T-cell (primary cell): ENCODE results near the gene ZNF385A. TPM values are rescaled to one million over a fixed set of nuclear protein-coding genes. Genes with fewer than 3 reads are reported as not detected.

Experiments used
- ATAC-seq, 4 experiments: fragments of 200-7000 bp in 3 of 4; fragments of 150-1000 bp in 1 of 4; cut with Tn5 transposase; replicated peaks in 1 of 4; 1 replicate in 3 of 4; 2 replicates in 1 of 4; pipeline ENCODE4 v1.10.0; 2021; ENCODE audit warnings: moderate library complexity in 3 of 4, mild to moderate bottlenecking in 2 of 4, moderate number of reproducible peaks in 1 of 4
- CTCF ChIA-PET, 2 donors: fragments of 300-600 bp; sonication (Branson Sonifier 250); formaldehyde crosslinking; loops; one replicate each; lab custom pipeline; 2022; ENCODE audit warnings: antibody characterized with exemption in 2 of 2; lab: Charles Lee
- POLR2A ChIA-PET, 2 donors: fragments of 300-600 bp; sonication (Branson Sonifier 250); formaldehyde crosslinking; loops; one replicate each; lab custom pipeline; 2022; ENCODE audit warnings: antibody characterized with exemption in 2 of 2; lab: Charles Lee
- DNase-seq, 35 experiments: peaks; one replicate each; pipeline versions ENCODE4 v3.0.0 to v3.0.0-alpha.2; 2013 to 2023
- H3K27ac ChIP-seq: one replicate; pipeline ENCODE4 v1.5.1; 2013; ENCODE audit warnings: low read length
- H3K27me3 ChIP-seq, 2 experiments: replicated peaks in 1 of 2; 1 replicate in 1 of 2; 2 replicates in 1 of 2; pipeline versions ENCODE4 v1.6.1 to v1.7.0; 2013; ENCODE audit warnings: low read length in 1 of 2, mixed read lengths in 1 of 2; ENCODE audit not compliant: control insufficient read depth in 2 of 2, insufficient read depth in 2 of 2; ENCODE audit errors: extremely low read depth in 1 of 2
- H3K36me3 ChIP-seq, 2 donors: 1 replicate in 1 of 2; 2 replicates in 1 of 2; pipeline versions ENCODE4 v1.6.1 to v1.7.0; 2013; ENCODE audit warnings: low read length in 1 of 2; ENCODE audit not compliant: control insufficient read depth in 2 of 2, insufficient read depth in 1 of 2; ENCODE audit errors: extremely low read depth in 1 of 2
- H3K4me1 ChIP-seq, 2 experiments: 1 replicate in 1 of 2; 2 replicates in 1 of 2; pipeline versions ENCODE4 v1.6.1 to v1.7.0; 2013; ENCODE audit warnings: low read length in 2 of 2, mixed read lengths in 1 of 2; ENCODE audit not compliant: insufficient read depth in 2 of 2, control insufficient read depth in 1 of 2; ENCODE audit errors: extremely low read depth in 1 of 2
- H3K4me3 ChIP-seq, 2 donors: 1 replicate in 1 of 2; 2 replicates in 1 of 2; pipeline versions ENCODE4 v1.5.1 to v1.7.0; 2013; ENCODE audit warnings: mild to moderate bottlenecking in 2 of 2, low read length in 1 of 2, moderate library complexity in 1 of 2; ENCODE audit not compliant: control insufficient read depth in 1 of 2; ENCODE audit errors: extremely low read depth in 1 of 2
- H3K9me3 ChIP-seq: 2 replicates; pipeline ENCODE4 v1.7.0; 2013
- H3K27ac Mint-ChIP-seq, 2 donors: one replicate each; pipeline ENCODE4 v1.8.0; 2020 to 2021; ENCODE audit warnings: mild to moderate bottlenecking in 2 of 2, mixed read lengths in 2 of 2
- H3K27me3 Mint-ChIP-seq, 2 donors: one replicate each; pipeline ENCODE4 v1.8.0; 2021 to 2022; ENCODE audit warnings: mixed read lengths in 2 of 2
- H3K36me3 Mint-ChIP-seq: one replicate; pipeline ENCODE4 v1.8.0; 2021; ENCODE audit warnings: mixed read lengths
- H3K4me1 Mint-ChIP-seq, 3 donors: one replicate each; pipeline ENCODE4 v1.8.0; 2020 to 2022; ENCODE audit warnings: mixed read lengths in 3 of 3, mild to moderate bottlenecking in 1 of 3
- H3K4me3 Mint-ChIP-seq, 3 donors: one replicate each; pipeline ENCODE4 v1.8.0; 2020 to 2022; ENCODE audit warnings: mild to moderate bottlenecking in 3 of 3, mixed read lengths in 3 of 3, moderate library complexity in 3 of 3
- H3K9me3 Mint-ChIP-seq, 3 donors: one replicate each; pipeline ENCODE4 v1.8.0; 2020 to 2022; ENCODE audit warnings: mixed read lengths in 3 of 3
- WGBS: methylation state at CpG from one replicate; pipeline ENCODE4 v1.1.5; 2013; ENCODE audit warnings: missing lambda C conversion rate; ENCODE audit not compliant: insufficient coverage; 5-methylcytosine and 5-hydroxymethylcytosine counted together
- total RNA-seq, 35 experiments: library from RNA in 6 of 35; stranded (reverse) in 6 of 35; fragments of 120-200 nt in 1 of 35; gene quantifications; one replicate each; pipeline versions ENCODE4 v1.2.1 to v1.2.4 and lab custom pipeline; 2013 to 2026

The ZNF385A gene
- total RNA-seq, 5 donors from 2014 or later (not counting 1 experiment from before 2014, with no cell fraction given) = 0.90 to 2.7 (median 1.2) TPM

DNA sequence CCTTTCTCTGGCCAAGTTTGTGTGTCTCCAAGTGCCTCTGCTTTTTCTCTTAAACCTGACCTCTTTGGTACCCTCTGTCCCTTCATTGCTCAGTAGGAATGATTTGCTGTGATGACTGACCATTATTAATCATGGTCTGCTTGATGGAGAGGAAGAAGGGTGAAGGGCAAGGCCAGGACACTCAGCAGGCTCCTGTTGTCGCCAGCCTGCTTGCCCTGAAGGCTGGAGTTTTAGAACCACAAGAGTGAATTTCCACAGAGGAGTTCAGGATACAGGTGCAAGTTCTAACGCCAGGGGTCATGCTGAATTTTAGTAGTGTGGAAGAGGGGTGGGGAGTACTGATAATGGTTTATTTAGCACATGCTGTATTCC lies 37.3 kb upstream of the ZNF385A start:
- no peaks in the 10 kb centered on the region for H3K9me3 ChIP-seq
- peaks cover 0 to 20% of the 10 kb centered on the region in 2 experiments for H3K27me3 ChIP-seq
- no peak overlapping the region for H3K27ac ChIP-seq
- ATAC-seq (no peak), DNase-seq (no peak)
- H3K4me1 ChIP-seq = peaks cover 14 to 35% of the 10 kb centered on the region in 2 experiments
- Mint-ChIP-seq H3K27ac (peak overlapping the region in 1 of 2 donors; percentile 11), H3K4me3 (peak overlapping the region in 1 of 3 donors; percentile 7), H3K36me3 (no peaks in the 10 kb centered on the region), H3K4me1 (peaks cover 30 to 58% (median 40%) of the 10 kb centered on the region in 3 donors), H3K9me3 (no peaks in the 10 kb centered on the region), H3K27me3 (peaks cover 0 to 10% of the 10 kb centered on the region in 2 donors)
- WGBS = 74% methylated on average over 2 of the region's 2 CpGs
- CTCF ChIA-PET = interaction anchor here in 1 of 2 donors (0.5 kb wide), 1 partner anchor 1067 kb away, joined by 4 read pairs; no protein-coding TSS in a partner anchor
- no peak overlapping the region for H3K4me3 ChIP-seq
- no peaks in the 10 kb centered on the region for H3K36me3 ChIP-seq
- POLR2A ChIA-PET = no interaction called here

DNA sequence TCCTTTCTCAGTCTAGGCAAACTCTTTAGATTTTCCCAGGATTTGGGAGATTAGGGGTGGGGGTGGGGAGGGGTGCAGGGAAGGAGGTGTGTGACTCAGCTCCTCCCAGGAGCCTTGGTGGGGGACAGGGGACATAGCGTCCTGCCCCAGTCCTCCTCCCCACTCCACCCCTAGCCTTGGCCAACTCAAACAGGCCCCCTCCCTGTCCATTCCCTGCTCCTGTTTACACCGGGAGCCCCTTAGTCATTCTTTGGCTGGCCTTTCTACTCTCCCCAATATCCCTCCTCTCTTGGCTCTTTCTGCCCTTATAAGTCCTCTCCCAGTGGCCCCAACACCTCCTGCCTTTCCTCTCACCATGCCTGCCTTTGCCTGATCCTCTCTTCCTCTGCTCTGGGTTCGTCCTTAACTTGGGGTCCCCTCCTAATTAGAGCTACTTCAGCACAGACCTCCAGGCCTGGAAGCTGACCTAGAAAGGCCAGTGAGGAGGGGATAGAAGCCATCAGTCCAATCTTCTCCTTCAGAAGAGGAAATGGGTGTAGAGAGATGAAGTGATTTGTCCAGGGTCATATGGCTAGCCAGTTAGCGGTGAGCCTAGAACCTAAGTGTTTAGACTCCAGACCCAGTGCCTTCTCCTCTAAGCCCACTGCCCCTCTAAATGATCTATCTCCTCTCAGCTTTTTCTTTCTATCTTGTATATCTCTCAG lies 36.8 kb upstream of the ZNF385A start:
- Mint-ChIP-seq H3K9me3 (no peaks in the 10 kb centered on the region), H3K27ac (peak overlapping the region; percentile 11 to 87), H3K4me1 (peaks cover 35 to 61% (median 46%) of the 10 kb centered on the region in 3 donors), H3K36me3 (no peaks in the 10 kb centered on the region), H3K27me3 (peaks cover 0 to 7% of the 10 kb centered on the region in 2 donors), H3K4me3 (peak overlapping the region in 2 of 3 donors; percentile 7 to 81)
- CTCF ChIA-PET = interaction anchor here in 1 of 2 donors (0.5 kb wide), 1 partner anchor 1066 kb away, joined by 4 read pairs; no protein-coding TSS in a partner anchor
- POLR2A ChIA-PET = no interaction called here
- no peak for DNase-seq
- H3K9me3 ChIP-seq = no peaks in the 10 kb centered on the region
- no peaks in the 10 kb centered on the region for H3K36me3 ChIP-seq
- H3K27ac ChIP-seq = no peak overlapping the region
- ATAC-seq = no peak
- peaks cover 18 to 40% of the 10 kb centered on the region in 2 experiments for H3K4me1 ChIP-seq
- peaks cover 0 to 17% of the 10 kb centered on the region in 2 experiments for H3K27me3 ChIP-seq
- H3K4me3 ChIP-seq = no peak overlapping the region
- 100% methylated on average over 1 of the region's 4 CpGs for WGBS

DNA sequence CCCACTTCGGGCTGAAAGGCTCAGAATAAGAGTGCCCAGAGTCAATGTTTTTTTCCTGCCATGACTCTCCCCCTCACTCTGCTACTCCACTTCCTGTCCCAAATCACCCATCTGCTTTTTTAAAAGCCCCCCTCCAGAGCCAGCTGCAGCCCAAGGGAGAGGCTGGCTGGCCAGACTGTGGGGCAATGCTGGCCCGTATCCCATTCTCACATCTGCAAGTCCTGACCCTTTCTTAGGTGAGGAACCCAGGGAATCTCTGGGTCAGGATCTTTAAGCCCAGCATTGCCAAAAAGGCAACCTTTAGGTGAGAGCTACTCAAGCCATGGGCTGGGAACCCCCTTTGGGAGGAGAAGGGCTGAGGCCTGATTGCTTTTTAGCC lies 36.2 kb upstream of the ZNF385A start:
- Histone ChIP-seq H3K9me3 (no peaks in the 10 kb centered on the region), H3K27ac (no peak overlapping the region), H3K4me1 (peaks cover 20 to 46% of the 10 kb centered on the region in 2 experiments), H3K36me3 (no peaks in the 10 kb centered on the region), H3K27me3 (peaks cover 0 to 16% of the 10 kb centered on the region in 2 experiments), H3K4me3 (peak overlapping the region in 1 of 2 donors; percentile 8)
- peak overlapping the region; percentile 75 to 95 (median 81) for H3K4me3 Mint-ChIP-seq
- H3K9me3 Mint-ChIP-seq = no peaks in the 10 kb centered on the region
- POLR2A ChIA-PET = no interaction called here
- H3K27me3 Mint-ChIP-seq = peaks cover 0 to 4% of the 10 kb centered on the region in 2 donors
- DNase-seq (peak in 1 of 35 experiments; percentile 26), ATAC-seq (no peak)
- H3K4me1 Mint-ChIP-seq = peaks cover 41 to 61% (median 51%) of the 10 kb centered on the region in 3 donors
- peak overlapping the region; percentile 85 to 87 for H3K27ac Mint-ChIP-seq
- CTCF ChIA-PET = no interaction called here
- WGBS = 70% methylated on average over 2 of the region's 2 CpGs
- no peaks in the 10 kb centered on the region for H3K36me3 Mint-ChIP-seq

DNA sequence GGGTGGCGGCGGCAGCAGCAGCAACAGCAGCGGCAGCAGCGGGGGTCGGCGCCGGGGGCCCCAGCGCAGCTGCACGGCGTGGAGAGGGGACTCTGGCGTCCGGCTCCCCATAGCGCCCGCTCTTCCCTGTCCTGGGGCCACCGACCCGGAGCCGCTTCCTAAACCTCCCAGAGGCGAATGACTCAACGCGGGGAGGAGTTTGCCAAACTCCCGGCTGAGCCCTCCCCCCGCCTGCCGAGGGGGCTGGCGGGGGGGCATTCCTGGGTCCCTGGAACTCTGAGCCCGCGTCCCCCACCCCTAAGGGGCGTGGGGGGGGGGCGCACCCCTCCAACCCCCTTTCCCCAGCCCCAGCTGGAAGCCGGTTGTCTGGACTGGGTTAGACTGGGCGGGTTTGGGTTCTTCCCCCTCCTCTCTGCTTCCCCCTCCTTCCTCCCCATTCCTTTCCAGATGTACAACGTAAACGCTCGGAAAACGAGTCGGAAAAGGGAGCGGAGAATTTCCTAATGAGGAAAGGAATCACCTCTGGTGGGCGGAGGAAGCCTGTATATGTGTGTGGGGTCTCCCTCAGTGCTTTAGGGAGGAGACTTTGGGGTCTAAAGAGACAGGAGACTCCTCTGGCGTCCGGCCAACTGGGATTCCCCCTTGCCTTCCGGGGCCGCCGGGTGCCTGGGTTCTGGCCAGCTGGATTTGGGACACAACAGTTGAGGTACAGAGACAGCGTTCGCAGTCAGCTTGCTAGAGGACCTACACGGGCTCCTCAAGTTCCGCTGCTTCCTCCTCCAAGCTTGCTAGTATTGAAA lies 34.8 kb upstream of the ZNF385A start, which contains the start of gene ITGA5:
Gene ITGA5, minus strand, starts transcription at position 179 of the 800 bp plus-strand sequence. Its CDS starts 68 bp downstream, at position 111.
- H3K27ac Mint-ChIP-seq = peak within 1 kb of the TSS; percentile 97 to 98
- H3K4me3 ChIP-seq = peak within 1 kb of the TSS; percentile 83 to 94
- ATAC-seq (peak; percentile 20 to 51 (median 37)), DNase-seq (peak in 7 of 35 experiments; percentile 20 to 65 (median 44))
- H3K27ac ChIP-seq = peak within 1 kb of the TSS; percentile 91
- no peaks in the 10 kb centered on the region for H3K9me3 Mint-ChIP-seq
- H3K4me1 ChIP-seq = peaks cover 29 to 61% of the 10 kb centered on the region in 2 experiments
- peak within 1 kb of the TSS; percentile 81 to 97 (median 95) for H3K4me3 Mint-ChIP-seq
- no peaks in the 10 kb centered on the region for H3K36me3 Mint-ChIP-seq
- ChIA-PET POLR2A (interaction anchor here in 1 of 2 donors (1.5 kb wide), 1 partner anchor 20 kb away, joined by 7 read pairs; no protein-coding TSS in a partner anchor), CTCF (interaction anchor here (0.6 to 5.3 kb wide), 4 partner anchors 16 to 204 kb away, joined by 3 to 40 read pairs (median 12); no protein-coding TSS in a partner anchor)
- no peaks in the 10 kb centered on the region for H3K9me3 ChIP-seq
- 12% methylated on average over 26 of the region's 46 CpGs for WGBS
- H3K27me3 ChIP-seq = peaks cover 0 to 14% of the 10 kb centered on the region in 2 experiments
- H3K4me1 Mint-ChIP-seq = peaks cover 53 to 69% (median 64%) of the 10 kb centered on the region in 3 donors
- no peaks in the 10 kb centered on the region for H3K36me3 ChIP-seq
- H3K27me3 Mint-ChIP-seq = no peaks in the 10 kb centered on the region

DNA sequence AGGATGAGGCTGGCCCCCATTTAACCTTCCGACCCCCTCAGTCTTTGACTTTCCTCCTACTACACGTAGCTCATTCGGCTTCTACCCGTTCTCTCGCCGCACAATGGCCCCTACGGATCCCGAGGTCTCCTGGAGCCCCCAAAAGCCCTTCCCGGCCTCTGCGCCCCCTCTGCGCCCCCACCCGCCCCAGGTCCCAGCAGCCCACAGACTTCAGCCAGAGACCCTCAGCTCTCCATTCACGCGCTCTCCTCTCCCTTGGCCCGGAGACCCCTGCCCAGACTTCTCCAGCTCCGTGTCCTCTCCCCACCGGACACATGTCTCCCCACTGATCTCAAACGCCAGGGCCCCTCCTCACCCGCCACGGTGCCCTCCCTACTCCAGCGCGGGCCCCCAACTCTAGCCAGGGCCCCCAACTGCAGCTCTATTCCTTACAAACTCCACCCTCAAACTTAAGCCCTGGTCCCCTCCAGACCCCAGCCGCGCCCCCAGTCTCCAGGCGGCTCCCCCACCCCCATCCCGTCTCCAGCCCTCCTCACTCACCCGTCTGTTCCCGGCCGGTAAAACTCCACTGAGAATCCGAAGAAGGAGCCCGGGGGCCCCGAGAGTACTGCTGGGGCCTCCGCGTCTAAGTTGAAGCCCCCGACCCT lies 34.0 kb upstream of the ZNF385A start:
- peak overlapping the region; percentile 97 to 98 for H3K27ac Mint-ChIP-seq
- DNase-seq (peak in 1 of 35 experiments; percentile 25), ATAC-seq (peak in 2 of 4 experiments; percentile 7 to 13)
- H3K36me3 ChIP-seq = no peaks in the 10 kb centered on the region
- peak overlapping the region; percentile 83 to 94 for H3K4me3 ChIP-seq
- CTCF ChIA-PET = interaction anchor here (1.3 to 5.3 kb wide), 4 partner anchors 15 to 38 kb away, joined by 4 to 40 read pairs (median 12); no protein-coding TSS in a partner anchor
- H3K4me1 Mint-ChIP-seq = peaks cover 60 to 76% (median 71%) of the 10 kb centered on the region in 3 donors
- POLR2A ChIA-PET = interaction anchor here in 1 of 2 donors (1.5 kb wide), 1 partner anchor 19 kb away, joined by 7 read pairs; no protein-coding TSS in a partner anchor
- H3K9me3 Mint-ChIP-seq = no peaks in the 10 kb centered on the region
- H3K27me3 Mint-ChIP-seq = no peaks in the 10 kb centered on the region
- H3K27ac ChIP-seq = peak overlapping the region; percentile 91
- peaks cover 35 to 68% of the 10 kb centered on the region in 2 experiments for H3K4me1 ChIP-seq
- peaks cover 0 to 14% of the 10 kb centered on the region in 2 experiments for H3K27me3 ChIP-seq
- H3K9me3 ChIP-seq = no peaks in the 10 kb centered on the region
- WGBS = 2% methylated on average over 32 of the region's 35 CpGs
- peak overlapping the region; percentile 81 to 97 (median 95) for H3K4me3 Mint-ChIP-seq
- H3K36me3 Mint-ChIP-seq = no peaks in the 10 kb centered on the region
